Measurements from ENCODE around the gene SNX9.
A peak's percentile ranks its signal among the peaks of the same experiment; 100 is the strongest.

Gene SNX9

GRCh38 chr6:157804448-157805327, 18.4 kb upstream of the SNX9 start:
- no peak for DNase-seq

DNA sequence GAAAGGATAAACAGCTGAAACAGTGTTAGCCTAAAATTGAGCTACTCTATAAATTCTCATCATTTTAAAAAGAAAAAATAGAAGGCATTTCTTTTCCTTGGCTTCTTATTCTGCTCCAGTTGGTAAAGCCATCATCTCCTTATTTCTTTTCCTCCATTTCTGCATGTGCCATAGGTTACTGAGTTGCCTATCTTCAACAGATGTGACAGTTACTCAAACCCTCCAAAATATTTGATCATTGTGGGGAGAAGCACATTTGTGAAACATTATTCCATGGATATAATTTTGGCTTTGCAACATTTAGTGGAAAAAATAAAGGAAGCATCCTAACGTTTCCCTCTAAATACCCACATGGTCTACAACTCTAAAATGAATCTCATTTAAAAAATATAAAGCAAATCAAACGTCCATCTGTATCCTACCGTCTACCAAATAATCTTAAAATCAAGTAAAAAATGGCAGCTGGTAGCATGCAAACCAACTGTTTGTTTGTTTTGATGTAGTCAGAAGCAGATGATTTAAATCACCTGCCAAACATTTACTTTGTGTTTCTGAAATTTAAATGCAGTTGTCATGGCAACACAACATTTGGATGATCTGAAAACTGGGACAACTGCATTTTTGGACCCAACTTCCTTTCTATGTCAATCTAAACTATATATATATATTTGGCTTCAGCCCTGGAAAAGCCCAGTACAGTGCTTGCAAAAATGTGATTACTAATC, 16.8 kb upstream of the SNX9 start:
- DNase-seq, result no peak

DNA sequence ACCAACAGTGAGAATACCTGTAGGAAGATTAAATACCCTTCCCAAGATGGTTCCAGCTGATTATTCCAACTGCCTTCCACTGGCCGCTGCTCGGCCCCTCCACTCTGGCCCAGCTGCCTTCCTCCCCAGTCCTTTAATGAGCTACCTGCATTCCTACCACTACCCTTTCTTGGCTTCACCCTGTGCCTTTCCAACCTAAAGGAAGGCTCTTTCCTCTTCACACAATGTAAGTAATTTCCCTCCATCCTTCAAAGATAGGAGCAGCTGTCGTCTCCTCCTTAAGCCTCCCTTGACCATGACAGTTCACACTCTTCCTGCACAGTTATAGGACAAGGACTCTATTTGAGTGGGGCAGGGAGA, 16.2 kb upstream of the SNX9 start:
- DNase-seq, result no peak

DNA sequence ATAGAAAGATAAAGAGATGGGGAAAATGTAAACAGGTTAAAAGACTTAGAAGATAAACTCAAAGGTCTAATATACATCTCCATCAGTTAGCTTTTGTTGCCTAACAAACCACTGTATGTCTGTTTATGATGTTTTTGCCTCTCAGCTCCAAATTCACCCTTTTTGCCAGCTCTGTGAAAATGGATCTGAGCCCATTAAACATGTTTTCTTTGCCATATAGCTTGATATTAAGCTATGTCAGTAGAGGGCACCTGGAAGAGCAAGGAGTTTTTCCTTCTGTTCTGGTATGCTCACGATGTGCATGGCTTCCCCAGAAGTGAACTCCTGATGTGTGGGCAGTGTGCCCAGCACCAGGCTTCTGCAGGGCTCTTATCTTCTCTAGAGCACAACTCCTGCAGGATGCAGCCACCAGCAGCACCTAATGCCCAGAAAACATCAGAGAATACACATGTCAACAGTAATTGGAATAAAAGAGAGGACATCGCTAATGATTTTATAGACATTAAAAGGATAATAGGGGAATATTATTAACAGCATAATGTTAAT, 14.6 kb upstream of the SNX9 start:
- no peak for DNase-seq

- DNase-seq, result no peak
These were observed 13.4 kb upstream of the SNX9 start for GRCh38 chr6:157809613-157810012.

GRCh38 chr6:157811137-157811475, 11.9 kb upstream of the SNX9 start:
- DNase-seq, result no peak

GRCh38 chr6:157811476-157812173, 11.4 kb upstream of the SNX9 start:
- no peak for DNase-seq

DNA sequence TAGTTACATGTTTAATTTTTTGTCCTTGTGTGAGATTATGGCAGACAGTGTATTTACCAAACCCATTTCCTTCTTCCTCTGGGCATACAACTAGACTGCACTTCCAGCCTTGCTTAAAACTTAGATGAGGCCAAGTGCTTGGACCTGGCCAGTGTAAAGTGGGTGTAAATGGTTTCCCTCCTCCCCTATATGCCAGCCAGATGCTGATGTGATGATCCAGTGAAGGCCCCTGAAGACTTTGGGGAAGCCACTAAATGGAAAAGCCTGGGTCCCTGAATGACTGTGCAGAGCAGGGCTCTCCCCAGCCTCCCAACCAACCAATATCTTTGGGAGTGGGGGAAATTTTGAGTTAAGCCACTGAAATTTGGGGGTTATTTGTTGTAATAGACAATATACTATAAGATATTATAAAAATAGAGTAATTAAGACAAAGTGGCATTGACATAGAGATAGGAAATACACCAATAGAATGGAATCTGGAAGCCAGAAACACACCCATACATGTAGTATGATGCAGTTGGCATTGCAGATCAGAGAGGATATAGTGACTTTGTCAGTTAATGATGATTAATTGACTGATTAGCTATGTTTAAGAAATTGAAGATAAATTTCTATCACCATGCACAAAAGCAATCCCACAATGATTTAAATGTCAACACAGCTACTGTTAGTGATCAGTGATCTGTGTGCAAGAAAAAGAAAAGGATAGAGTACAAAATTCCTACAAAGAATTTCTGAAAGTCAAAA, 10.4 kb upstream of the SNX9 start:
- DNase-seq, result no peak

DNA sequence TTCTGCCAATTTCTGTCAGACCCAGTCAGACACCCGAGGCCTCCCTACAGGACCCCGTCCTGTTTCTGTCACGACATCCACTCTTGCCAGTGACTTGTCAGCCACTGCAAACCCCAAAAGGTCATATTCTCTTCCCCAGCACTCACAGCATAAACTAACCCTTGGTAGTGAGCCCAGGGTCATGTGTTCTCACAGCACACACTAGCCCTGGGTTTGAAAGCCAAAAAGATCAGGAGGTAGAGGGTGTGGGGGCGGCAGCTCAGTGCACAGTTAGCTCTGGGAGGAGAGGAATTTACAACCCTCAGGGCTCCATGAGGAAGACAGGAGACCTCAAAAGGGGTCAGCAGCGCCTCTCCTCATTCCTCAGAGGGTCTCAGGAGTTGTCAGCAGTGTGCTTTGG, 9.9 kb upstream of the SNX9 start:
- no peak for DNase-seq

GRCh38 chr6:157813750-157814455, 9.1 kb upstream of the SNX9 start:
- no peak for DNase-seq

DNA sequence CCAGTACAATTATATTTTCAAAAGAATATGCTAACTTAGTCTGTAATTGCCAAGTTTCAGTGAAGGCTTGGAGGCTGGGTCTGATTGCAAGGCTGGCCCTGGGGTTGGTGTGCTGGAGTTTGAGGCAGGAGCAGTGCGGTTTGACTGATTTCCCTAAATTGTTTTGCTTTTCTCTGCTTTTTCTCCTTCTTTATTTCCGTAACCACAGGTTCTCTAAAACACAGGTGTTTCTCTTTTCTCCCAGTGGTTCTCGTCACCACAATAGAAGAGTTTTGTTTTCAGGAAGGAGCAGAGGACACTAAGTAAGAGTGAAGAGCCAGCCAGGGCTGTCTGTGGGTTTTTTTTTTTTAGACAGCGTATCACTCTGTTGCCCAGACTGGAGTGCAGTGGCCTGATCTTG, 8.2 kb upstream of the SNX9 start:
- no peak for DNase-seq

- DNase-seq, result no peak
These were observed 1.6 kb upstream of the SNX9 start for GRCh38 chr6:157821342-157822033.

- DNase-seq, result no peak
These were observed 623 bp upstream of the SNX9 start for GRCh38 chr6:157822245-157823000.

GRCh38 chr6:157823528-157824370, 703 bp downstream of the SNX9 start:
- peak in 1 of 2 experiments; percentile 35 for DNase-seq

DNA sequence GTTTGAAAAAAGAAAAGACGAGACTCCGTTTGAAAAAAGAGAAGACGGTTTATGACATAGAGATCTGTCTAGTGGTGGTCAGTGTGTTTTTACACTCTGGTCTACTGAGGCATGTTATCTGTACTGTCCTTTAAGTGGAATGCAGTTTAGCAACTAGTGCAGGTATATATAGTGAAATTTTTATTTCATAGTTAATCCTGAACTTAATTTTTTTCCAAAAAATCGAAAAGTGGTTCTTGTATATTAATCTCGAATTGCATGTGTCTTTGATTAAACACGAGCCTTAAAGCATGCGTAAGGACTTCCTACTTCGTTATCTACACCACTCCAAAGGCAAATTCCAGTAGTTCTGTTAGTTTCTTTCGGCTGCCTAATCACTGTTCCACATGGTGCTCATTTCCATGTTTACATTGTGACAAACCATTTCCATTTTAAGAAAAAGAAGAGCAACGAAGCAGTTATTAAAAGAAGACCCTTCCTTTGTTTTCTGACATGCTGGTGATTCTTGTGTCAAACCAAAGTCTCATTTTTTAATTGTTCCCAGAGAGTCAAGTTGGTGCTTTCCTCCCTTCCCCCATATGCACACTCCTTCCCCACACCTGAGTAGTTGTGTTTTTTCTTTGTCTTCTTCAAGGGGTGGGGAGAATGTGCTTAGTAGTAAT, 2.3 kb downstream of the SNX9 start:
- no peak for DNase-seq

GRCh38 chr6:157830354-157831017, 7.4 kb downstream of the SNX9 start:
- DNase-seq, result peak; percentile 70 to 84

GRCh38 chr6:157831018-157831369, 7.9 kb downstream of the SNX9 start:
- no peak for DNase-seq

DNA sequence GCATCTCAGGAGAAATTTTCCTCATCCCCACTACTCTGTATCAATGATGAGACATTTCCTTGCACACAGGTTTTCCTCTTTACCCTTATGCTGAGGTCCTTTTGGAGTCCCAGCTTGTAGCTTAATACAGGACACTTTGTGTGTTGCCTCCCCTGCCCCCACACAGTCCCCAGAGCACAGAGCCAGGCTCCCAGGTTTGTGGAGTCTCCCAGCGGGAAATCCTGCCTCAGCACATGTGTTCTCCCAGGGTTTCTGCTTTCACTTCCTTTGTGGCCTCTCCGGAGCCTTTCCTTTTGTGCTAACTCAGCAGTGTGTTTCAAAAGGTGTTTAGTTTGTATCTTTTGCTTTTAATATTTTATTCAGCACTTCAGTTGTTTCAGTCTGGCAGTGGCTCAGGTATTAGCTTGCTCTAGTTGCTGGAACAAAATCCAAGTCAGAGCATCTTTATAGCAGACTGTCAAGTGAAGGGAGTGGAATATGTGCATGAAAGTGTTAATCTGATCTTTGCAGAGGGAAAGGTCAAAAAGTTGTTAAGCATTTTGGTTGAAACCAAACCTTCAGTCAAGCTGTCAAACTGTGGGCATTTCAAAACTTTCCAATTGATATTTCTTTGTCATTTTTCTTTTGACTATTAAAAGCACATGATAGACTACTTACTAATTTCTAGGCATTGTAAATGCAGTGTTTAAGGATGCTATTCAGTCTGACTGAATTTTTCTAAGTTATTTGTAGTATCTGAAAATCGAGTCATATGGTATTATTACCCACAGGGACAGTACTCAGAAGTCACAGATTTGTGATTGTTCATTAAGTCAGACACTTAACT, 8.6 kb downstream of the SNX9 start:
- DNase-seq, result peak in 1 of 2 experiments; percentile 20
